Glomerular visceral epithelial cell (primary cell): Measurements from ENCODE around the gene XXYLT1.
"Not testable (repeated sequence)": the region's sequence is repeated elsewhere in the genome, so short reads cannot be mapped to it uniquely, and the experiment has no call there.

Source experiments
- DNase-seq: peaks from one replicate; pipeline ENCODE4 v3.0.0-alpha.2; 2016; ENCODE audit errors: extremely low spot score

Gene XXYLT1, protein sequence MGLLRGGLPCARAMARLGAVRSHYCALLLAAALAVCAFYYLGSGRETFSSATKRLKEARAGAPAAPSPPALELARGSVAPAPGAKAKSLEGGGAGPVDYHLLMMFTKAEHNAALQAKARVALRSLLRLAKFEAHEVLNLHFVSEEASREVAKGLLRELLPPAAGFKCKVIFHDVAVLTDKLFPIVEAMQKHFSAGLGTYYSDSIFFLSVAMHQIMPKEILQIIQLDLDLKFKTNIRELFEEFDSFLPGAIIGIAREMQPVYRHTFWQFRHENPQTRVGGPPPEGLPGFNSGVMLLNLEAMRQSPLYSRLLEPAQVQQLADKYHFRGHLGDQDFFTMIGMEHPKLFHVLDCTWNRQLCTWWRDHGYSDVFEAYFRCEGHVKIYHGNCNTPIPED

DNA sequence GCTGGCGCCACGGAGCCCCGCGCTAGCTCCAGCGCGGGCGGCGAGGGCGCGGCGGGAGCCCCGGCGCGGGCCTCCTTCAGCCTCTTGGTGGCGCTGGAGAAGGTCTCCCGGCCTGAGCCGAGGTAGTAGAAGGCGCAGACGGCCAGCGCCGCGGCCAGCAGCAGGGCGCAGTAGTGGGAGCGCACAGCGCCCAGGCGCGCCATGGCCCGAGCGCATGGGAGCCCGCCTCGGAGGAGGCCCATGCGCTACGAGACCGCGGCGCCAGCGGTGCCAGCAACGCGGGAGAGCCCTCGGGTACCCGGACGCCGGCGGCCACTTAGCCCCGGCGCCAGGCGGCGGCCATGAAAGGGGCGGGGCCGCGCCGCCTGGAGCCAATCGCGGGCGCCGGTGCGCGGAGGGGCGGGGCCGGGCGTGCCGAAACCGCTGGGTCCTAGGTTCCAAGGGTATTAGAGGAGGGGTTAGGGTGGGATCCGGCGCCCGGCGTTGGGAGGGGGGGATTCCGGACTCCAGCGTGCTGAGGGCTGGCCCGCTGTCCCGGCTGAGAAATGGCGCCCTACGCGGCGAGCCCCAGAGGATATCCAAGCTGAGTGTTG lies at the start of gene XXYLT1:
Gene XXYLT1, minus strand, starts transcription at position 343 of the 593 bp plus-strand sequence. Its CDS starts 101 bp downstream, at position 242.
- DNase-seq = peak; percentile 86

DNA sequence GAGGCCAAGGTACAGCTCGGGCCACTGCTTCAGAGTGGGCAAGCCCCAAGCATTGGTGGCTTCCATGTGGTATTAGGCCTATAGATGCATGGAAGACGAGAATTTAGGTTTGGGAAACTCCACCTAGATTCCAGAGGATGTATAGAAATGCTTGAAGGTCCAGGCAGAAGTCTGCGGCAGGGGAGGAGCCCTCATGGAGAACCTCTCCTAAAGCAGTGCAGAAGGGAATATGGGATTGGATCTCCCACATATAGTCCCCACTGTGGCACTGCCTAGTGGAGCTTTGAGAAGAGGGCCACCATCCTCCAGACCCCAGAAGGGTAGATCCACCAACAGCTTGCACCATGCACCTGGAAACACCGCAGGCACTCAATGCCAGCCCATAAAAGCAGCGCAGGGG lies 48.1 kb upstream of the XXYLT1 start:
- DNase-seq = no peak

DNA sequence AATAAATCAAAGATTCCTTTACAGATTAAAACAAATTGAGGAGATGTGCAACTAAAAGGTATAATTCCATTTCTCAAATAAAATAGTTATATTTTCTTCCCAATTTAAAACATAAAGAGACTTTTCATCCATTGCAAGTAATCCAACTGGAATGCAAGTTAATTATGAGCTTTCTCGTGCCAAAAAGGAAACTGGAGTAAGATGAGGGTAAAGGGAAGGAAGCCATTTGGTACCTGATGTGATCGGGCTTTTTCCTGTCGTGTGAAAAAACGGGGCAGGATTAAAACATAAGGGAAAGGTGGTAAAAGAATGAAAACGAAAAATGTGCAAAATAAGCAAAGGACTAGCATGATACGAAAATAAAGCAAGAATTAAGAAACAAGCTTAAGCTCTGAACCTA lies 41.8 kb upstream of the XXYLT1 start:
- DNase-seq = no peak

DNA sequence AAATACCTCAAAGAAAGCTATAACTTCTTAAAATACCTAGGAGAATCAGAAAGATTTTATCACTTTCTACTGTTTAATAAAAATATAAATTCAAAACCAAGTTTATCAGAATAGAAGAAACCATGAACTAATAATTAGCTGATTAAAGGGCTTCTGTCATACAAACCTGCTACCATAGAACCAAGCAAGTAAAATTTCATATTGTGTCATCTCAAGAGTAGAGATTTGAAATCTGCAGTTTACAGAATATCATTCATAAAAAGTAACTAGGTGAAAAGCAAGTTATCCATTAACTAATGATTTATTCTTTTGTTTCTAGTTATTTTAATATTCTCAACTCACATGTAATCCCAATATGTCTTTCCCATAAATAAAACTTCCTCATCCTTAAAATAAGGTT lies 36.8 kb upstream of the XXYLT1 start:
- no peak for DNase-seq

DNA sequence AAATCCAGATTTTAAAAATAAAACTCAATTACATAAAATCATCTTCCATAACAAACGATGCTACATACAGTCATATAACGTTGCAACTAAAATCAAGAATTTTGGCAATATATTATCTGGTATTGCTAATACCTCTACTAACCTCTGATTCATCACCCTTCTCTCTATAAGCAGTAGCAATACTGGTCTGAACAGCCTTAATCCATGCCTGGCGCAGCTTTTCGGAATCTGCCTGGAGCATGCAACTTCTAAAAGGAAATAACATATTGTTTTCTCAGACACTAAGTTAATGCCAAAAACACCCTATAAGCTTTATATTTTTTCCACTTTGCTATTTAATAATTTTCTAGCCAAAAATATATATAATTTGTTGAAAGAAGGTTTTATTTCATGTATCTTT lies 35.4 kb upstream of the XXYLT1 start:
- DNase-seq = no peak

DNA sequence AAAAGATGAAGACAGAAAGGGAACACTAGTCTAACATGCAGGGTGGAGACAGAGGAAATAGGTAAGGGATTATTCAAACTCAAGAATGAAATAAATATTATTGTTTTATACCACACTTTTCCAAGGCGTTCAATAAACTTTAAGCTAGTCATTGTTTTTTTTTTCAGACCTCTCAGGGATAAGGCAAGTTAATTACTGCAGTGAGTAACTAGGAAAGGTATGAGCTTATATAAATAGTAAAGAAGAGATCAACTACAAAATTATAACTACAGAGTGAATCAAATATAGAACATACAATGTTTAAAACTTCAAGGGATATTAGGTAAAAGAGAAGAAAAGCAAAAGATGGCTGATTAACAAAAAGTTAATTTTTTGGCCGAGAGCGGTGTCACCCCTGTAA lies 31.5 kb upstream of the XXYLT1 start:
- DNase-seq = no peak

DNA sequence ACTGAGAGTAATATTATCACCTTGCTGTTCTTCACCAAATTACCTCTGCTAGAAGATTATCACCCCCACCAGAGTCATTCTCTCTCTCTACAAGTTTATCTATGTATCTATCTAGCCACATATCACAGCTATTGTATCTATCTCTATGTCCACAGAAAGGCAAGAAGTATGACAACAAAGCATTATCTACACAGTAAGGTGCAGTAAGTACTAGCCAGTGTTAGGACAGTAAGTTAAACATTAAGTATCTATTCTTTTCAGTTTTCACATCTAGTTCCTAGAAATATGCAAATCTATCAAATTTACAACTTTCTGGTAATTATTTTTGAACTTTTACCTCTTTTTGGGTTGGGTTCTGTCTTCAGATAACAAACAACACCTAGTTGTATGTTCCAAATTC lies 26.5 kb upstream of the XXYLT1 start:
- DNase-seq = no peak

DNA sequence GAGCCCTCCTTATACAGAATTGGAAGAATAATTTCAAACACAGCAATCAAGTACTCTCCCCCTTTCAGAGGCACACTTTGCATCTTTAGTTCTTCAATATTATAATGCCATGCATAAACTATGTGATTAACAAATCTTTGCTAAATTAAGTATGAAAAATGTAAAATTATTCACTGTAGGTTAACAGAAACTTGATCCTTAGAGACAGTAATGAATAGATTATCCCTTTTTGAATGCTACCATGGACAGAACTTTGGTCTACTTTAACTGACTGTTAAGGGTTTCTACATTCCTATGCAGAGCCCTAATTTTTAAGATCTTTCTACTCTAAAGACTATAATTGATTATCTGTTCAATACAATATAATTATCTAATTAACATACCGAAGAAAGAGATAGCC lies 25.7 kb upstream of the XXYLT1 start:
- DNase-seq = no peak

DNA sequence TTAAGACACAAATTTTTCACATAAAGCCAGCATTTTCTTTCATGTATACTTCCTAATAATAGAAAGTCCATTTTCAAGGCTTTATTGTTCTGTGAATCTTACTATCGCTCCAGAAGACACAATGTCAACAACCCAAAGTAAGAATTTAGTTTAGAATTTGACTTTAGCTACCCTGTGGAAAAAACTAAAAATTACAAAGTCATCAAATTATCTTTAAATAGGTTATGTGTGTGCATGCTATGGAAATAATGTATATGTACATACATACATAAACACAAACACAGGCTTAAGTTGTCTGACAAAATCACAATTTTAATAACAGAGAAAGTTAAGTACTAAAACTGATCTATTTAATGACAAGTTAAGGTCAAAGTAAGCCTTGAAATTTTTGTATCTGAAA lies 20.2 kb upstream of the XXYLT1 start:
- no peak for DNase-seq

DNA sequence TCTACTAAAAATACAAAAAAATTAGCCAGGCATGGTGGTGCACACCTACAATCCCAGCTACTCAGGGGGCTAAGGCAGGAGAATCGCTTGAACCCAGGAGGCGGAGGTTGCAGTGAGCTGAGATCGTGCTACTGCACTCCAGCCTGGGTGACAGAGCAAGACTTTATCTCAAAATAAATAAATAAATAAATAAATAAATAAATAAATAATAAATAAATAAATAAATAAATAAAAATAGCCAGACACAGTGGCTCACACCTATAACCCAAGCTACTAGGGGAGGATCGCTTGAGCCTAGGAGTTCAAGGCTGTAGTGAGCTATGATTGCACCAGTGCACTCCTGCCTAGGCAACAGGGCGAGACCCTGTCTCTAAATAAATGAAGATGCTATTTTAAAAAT lies 19.7 kb upstream of the XXYLT1 start:
- not testable (repeated sequence) for DNase-seq

DNA sequence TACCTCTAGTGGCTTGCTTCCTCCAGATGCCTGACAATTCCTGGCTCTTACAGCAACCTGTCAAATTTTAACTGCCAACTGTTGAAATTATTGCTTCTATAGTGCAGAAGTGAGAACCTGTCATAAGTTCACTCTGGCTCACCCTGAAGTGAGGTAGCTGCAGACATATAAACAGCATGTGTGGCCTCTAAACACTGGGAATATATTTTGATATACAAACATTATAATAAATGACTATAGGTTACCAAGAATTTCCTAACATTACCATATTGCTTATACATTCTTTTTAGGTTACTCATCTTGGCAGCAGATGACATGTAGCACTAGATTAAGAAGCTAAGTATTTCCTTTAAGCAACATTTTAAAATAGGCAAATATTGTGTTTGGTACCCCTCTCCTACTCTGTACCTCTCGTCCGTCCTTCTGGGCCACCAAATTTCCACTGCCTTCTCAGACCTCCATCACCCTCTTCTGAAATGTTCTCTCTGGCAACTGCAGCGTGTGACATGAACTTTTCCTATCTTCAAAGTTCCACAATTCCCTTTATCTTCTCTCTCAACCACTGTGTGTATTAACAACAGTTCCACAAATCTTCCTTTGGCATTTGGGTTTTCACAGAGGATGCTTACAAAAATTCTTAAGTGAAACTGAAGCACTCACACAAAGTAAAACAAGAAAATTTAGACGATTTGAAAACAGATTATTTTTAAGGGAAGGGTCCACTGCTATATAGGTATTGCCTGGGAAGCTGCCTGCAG lies 15.3 kb upstream of the XXYLT1 start:
- DNase-seq = no peak

DNA sequence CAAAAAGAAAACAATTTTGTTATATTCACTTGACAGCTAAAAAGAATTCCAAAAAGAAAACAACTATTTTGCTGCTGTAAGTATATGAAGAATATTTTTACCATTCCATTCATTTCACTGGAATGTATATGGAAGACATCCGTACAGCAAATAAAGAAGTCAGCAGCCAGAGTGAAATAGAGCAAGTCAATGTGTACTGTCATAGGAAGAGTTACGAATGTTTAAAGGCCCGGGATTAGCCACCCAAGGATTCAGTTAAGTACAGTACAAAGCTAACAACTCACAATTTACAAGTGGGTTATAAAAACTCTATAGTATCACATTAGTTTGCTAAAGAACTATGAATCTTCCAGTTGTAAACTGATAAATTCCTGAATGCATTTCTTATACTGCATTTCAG lies 14.4 kb upstream of the XXYLT1 start:
- no peak for DNase-seq

DNA sequence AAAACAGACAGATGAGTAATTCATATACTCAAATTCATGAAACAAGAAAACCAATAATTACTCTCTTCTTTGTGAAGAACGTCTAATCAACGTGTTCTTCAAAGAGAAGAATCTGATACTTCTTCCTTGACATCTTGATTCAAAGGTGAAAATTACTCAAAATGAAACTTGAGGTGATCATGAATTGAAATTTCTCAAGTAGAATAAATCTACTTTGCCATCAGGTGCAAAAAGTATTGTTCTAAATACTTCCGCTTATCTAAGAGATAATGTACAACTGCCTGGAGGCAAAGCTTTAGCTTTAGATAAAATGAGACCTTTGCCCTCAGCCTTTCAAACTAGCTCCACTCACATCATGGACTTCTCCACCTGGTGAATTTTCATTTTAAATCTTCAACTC lies 13.9 kb upstream of the XXYLT1 start:
- no peak for DNase-seq

DNA sequence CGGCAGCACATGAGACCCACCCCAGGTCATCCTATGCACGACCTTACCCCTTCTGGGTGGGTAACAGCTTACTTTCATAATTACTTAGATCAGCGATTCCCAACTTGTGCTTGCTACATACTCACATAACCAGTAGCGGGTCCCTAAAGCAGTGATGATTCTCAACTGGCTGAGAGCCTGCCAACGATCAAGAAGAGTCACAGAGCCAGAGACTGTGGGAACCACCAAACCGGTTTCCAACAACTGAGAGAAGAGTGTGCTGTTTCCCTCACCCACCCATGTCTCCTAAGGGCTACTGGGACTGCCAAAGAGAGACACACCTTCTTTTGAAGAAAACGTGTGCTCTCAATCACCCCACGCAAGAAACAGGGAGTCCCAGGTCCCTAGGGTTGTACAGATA lies 12.0 kb upstream of the XXYLT1 start:
- DNase-seq = no peak

DNA sequence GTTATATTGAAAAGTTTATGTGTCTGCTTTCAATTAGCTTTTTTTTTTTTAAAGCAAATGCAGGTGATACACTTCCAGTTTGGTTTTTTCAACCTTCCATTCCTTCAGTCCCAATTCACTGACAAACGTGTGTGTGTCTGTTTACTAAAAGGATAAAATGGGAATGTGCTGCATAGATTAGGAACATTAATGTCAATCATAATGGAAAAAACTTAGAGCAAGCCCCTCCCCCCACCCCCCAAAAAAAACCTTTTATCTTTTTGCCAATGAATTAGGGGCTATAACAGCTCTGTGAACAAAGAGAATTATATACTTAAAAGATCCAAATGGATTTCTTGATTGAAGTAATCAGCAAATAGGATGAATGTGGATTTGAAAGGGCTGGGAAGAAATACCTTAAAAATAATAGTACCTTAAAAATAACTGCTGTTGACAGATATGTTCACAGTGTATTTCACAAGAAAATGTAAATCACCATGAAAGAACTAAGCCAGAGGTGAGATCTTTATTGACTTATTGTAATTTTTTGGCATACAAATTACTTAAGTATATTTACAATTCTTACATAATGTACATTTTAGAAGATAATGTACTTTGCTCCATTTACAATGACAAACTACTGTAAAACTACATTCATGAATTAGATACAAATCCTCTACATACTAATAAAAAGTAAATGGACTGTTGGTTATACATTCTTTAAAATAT lies 3.5 kb upstream of the XXYLT1 start:
- DNase-seq = no peak

DNA sequence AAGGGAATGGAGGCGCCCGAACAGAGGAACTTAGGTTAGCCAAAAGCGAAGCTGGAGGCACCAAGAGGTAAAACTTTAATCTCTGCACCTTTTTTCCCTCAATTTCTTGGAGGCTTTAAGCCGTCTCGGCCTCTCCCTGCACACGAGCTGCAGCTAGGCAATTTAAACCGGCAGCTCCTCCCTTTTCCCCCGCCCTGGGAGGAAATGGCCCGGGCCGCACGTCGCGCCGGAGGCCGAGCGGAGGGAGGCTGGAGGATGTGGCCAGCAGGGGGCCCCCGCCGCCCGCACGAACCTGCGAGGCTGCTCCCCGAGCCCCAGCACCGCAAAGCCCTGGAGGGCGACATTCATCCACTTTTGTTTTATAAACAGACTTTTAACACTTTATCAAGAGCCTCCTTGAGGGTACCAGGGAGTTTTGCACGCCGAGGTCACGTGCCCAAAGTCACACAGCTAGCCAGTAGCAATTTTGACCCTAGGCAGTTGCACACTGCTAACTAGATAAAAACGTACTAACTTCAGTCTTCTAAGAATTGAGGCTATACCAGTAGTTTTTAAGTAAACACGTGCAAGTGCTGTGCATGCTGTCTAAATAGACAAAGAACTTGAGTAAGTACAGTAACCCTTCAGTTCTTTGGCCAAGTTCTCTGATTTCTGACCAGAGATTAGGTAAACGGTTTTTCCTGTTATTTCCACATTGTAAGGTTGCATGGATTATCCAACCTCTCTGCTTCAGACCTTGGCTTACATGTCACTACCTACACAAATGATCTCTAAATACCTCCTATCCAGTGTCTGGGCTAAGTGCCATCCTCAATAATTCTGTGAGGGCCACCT lies 668 bp upstream of the XXYLT1 start:
- peak; percentile 87 for DNase-seq

DNA sequence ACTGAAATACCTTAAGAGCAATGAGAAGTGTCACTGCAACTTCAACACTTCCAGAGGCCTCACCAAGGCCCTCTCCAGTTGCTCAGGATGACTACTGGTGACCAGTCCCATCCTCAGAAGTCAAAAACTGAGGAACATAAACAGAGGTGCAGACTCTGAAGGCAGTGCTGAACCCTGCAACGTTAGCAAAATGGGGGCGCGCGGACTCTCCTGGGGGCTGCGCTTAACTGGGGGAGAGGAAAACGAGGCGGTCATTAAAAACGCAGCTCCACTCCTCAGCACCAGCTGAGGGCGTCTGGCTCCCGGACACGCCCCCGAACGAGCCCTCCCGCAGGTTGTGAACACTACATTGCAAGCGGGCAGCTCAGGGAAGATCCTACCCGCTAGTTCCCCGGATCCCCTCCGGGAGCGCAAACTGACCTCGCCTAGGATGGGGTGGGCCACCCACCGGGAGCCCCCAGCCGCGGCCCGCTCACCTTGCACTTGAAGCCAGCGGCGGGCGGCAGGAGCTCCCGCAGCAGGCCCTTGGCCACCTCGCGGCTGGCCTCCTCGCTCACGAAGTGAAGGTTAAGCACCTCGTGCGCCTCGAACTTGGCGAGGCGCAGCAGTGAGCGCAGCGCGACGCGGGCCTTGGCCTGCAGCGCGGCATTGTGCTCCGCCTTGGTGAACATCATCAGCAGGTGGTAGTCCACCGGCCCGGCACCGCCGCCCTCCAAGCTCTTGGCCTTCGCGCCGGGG lies 711 bp downstream of the XXYLT1 start:
- DNase-seq = peak; percentile 50

DNA sequence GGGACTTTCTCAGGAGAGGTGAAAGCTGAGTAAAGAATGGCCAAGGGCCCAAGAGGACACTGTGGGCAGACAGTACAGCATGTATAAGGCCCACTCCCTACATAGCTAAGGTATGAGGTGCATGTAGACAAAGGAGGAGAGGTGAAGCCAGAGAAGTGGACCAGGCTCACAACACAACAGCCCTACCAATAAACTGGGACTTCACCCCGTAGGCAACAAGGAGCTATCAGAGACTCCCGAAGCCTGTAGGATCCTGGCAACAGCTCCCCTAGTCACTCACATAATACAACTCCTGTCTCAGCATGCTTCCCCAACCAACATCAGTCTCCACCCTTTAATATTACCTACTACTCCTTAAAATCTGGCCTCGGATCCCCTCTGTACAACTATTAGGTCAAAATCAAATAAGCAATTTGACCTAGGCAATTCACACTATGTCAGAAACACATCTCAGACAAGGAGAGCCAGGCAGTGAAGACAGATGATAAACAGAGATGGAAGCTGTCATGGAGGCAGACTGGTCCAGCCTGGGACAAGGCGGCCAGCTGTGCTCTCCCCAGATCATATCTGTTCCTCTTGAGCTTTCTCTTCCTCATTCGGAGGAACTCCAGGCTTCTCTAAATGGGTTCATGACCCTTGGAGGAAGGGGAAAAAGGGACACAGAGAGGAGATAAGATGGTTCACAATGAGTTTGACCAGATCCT lies 1.4 kb downstream of the XXYLT1 start:
- DNase-seq = no peak

DNA sequence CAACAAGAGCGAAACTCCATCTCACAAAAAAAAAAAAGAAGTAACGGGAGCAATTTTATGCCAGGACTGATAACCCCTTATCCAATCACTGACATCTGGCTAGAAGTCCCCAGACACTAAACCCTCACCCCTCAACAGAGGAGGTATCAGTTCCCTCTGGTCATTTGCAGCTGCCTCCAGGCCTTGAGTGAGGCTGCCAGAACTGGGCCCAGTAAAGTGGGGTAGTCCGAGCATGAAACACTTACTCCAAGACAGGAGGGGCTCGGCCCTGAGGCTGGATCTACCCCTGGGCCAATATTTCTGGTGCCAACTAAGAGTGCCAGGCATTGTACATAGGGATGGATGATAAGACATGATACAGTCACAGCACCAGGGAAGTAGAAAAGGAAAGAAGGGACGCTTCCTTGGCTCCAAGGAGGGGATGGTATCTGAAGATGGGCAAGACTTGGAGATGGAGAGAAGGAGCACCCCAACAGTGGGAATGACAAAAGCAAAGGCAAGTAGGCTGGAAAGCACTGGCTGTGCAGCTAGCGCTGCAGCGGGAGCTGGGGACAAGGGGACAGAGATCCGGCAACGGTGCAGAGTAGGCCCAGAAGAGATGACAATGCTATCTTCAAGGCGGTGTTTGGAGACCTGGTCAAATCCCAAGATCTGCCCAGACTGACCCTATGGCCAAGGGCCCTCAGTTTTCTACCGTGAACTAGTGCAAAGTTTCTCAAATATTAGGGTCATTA lies 2.2 kb downstream of the XXYLT1 start:
- DNase-seq = no peak
